NCI-H774 (cell line): Measurements from ENCODE around the gene LAIR1.
"Not testable (repeated sequence)": the region's sequence is repeated elsewhere in the genome, so short reads cannot be mapped to it uniquely, and the experiment has no call there.

Experiments
- DNase-seq: peaks from one replicate; lab custom pipeline; 2025; lab: John Stamatoyannopoulos, UW

The LAIR1 gene

DNA sequence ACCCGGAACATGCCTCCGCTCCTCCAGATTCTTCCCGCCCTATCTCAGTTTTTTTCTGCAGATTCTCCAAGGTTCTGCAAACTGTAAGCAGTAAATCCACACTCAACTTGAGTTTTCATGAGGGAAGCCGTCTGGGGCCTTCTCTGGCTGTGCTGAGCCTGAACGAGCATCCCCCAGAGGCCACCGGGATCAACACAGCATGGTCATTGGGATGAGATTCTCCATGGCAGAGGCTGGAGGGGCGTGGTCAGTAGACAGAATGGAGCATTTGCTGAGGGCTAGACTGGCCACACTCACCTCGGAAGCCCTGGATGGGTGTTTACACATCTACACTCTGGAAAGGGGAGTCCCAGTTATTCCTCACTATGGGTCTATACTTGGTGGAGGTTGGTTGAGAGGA lies 23.4 kb downstream of the LAIR1 start:
- no peak for DNase-seq

DNA sequence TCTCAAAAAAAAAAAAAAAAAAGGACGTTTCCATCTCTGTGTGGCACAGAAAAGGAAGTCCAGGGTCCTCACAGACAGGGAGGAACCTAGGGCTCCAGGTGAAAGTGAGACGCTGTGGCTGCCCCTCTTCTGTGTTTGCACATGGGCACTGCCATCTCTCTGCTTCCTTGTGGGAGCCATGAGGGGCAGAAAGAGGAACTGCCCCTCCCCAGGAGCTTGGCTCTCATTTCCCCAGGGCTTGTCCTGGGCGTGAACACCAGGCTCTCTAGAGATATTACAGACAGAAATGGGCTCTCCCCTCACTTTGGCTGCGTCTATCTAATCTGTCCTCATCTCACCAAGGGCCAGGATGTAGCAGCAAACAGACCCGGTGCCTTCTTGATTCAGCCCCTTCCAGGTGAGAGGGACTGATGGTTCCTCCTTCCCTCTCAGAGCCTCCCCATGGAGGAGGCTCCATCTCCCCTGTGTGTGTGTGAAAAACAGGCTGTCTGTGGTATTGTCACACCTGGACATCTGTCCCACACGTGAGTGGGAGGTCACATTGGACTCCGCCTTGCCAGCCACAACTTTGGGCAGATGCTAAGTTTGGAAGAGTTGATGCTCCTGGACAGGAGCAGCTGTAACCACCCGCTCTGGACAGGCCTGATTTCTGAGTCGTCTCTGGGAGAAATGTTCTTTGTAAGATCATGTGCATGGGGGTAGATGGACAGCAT lies 24.9 kb downstream of the LAIR1 start:
- DNase-seq = no peak

DNA sequence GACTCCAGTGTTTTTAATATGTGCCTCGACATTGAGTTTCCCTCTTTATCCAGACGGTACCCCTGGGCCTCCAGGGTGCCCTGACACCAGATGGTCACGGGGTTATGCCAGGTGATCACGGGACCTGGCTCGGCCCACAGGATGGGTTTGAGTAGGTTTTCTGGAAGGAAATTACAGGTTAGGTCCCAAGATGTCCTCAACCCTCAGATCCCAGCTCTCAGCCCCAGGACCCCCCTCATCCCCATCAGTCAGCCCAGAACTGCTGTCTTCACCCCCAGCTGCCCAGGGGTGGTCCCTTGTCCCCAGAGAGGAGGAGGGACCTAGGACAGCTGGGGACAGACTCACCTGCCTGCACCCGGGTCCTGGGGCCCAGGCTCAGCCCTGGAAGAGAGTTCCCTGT lies 26.2 kb downstream of the LAIR1 start:
- DNase-seq = no peak

DNA sequence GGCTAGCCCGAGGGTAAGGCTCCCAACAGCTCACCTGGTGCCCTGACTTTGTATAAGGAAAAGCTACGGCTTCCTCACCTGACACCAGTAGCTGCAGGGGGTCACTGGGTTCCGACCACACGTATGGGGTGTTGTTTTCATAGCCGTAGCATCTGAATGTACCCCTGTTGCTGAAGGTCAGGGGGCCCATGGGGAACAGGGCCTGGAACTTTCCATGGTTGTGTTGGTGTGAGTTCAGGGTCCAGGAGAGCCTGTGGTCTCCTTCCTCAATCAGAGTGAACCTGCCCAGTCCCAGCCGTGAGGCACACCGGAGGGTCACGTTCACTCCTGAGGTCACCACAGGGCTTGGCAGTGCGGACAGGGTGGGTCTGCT lies 26.9 kb downstream of the LAIR1 start:
- no peak for DNase-seq

DNA sequence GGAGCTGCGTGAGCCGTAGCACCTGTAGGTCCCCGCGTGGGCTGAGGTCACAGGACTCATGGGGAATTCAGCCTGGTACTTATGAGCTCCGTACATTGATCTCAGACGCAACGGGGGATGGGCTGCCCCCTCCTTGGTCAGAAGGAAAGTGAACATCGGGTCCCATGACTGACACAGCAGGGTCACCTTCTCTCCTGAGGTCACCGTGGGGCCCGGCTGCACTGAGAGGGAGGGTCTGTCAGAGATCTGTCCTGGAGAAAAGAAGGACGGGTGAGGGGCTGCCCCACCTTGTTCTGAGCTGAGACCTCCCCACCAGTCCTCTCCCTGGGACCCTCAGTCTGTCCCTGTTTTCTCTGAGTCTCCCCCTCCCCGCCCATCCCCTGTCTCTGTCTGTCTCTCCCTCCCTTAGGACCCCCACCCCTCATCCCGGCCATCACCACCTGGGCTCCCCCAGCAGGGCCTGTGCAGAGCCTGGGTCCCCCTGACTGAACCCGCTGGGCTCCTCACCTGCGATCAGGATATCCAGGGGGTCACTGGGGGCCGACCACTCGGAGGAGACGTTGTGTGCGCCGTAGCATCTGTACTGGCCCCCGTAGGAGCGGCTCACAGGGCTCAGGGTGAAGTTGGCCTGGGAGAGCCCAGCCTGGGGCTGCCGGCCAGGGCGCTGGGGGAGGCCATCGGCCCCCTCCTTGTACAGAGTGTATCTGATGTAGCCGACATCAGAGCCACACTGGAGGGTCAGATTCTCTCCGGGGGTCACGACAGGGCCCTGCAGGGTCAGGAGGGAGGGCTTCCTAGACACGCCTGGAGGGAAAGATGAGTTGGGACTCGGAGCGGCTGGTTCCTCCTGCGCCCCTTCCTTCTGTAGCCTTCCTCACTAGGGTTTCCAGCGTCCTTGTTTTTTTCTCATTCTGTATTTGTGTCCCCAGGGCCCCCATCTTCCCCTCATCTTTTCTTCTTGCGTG lies 27.6 kb downstream of the LAIR1 start:
- DNase-seq = no peak

DNA sequence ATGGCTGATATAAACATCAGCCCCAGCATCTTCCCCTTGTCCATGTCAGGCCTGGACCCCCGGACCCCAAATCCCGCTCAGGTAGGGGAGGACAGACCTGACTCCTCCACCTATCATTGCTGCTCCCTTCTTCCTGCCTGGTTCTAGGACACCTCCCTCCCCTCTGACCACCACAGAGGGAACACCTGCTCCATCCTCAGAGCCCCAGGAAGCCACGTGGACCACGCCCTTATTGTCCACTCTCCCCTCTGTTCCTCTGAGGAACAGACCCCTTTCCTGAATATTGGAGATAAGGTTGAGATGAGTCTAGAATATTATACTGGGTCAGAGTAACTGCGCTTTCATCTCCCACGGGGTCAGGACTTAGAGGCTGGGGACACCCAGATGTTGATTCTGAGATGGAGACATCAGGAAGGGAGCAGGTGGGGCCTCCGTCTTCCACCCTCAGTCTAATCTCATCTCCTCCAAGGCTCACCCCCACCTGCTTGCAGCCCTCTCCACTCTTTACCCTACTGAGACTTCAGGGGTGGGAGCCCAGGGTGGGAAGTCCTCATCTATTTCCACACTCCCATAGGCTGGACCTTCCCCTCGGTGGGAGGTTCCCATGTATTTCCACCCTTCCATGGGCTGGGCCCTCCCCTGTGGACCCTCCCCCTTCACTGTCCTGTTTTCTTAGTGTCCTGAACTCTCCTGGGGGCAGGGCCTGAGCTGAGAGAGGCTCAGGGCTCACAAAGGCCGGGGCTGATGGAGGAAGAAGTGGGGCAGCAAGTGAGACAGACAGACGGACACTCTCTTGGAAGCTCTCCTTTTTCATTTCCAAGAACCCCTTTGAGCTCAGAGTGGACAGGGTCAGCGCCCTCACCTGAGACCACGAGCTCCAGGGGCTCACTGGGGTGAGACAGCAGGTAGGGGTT lies 28.5 kb downstream of the LAIR1 start:
- no peak for DNase-seq

DNA sequence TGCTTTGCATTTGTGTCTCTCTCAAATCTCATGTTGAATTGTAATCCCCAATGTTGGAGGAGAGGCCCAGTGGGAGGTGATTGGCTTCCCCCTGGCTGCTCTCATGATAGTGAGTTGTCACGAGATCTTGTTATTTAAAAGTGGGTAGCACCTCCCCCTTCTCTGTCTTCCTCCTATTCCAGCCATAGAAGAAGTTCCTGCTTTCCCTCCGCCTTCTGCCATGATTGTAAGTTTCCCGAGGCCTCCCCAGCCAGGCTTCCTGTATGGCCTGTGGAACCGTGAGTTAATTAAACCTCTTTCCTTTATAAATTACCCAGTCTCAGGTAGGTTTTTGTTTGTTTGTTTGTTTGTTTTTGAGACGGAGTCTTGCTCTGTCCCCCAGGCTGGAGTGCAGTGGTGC lies 29.6 kb downstream of the LAIR1 start:
- no peak for DNase-seq

DNA sequence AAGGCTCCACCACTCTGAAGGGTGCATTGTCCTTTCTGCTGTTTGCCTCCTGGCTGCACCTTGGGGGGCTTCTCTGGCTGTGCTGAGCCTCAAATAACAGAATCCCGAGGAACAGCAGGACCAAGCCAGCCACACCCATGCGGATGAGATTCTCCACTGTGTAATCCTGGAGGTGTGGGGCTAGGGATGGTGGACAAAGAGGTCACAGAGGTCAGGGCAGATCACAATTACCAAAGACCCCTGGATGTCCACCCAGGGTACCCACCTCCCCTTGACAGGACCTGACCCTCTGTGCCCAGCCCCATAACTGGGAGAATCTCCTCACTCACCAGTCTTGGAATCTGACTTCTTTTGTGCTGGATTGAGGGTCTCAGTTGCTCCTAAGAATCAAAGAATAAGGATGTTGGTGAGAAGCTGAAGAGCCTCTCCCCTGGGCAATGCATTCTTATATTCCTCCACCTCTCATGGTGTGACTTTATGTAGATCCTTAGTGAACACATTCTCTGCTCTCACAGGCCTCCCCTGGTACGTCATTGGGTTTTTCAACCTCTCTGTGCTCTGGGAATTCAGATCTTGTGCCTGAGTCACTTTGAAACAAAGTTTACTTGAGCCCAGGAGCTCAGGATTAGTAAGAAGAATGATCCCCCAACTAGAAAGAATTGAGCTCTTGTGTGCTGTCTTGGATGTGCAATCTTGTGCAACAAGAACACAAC lies 31.0 kb downstream of the LAIR1 start:
- DNase-seq = no peak

DNA sequence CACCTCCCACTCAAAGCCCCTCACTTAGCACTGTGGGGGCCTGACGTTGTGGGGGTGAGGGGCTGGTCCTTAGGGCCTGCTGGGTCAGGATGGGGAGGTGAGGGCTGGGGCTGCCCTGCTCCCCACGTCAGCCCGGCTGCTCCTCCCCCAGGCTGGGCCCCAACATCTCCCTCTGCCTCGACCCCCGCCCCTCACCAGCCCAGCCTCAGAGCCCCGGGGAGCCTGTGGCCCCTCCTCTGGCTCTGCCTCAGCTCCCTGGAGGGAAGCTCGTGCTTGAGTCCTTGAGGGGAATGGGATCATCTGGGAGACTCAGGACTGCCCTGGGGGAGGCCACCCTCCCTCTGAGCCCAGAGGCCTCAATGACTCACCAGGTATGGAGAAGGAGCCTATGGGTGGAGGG lies 32.6 kb downstream of the LAIR1 start:
- no peak for DNase-seq

DNA sequence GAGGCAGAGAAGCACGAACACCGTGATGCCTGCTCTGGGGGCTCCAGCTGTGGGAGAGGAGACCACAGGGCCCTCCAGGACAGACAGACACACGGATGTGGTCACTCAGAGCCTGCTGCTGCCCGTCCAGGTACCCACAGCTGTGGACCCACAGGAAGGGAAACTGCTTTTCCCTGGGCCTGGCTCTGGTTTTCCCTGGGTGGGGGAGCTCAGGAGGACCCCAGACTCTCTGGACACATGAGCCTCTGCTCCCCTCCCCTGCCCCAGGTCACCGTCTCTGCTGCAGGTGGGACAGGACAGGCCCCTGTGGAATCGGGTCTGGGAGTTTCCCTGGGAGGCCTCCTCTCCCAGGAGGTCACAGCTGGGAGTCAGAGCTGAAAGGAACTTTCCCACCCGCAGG lies 33.1 kb downstream of the LAIR1 start:
- no peak for DNase-seq

DNA sequence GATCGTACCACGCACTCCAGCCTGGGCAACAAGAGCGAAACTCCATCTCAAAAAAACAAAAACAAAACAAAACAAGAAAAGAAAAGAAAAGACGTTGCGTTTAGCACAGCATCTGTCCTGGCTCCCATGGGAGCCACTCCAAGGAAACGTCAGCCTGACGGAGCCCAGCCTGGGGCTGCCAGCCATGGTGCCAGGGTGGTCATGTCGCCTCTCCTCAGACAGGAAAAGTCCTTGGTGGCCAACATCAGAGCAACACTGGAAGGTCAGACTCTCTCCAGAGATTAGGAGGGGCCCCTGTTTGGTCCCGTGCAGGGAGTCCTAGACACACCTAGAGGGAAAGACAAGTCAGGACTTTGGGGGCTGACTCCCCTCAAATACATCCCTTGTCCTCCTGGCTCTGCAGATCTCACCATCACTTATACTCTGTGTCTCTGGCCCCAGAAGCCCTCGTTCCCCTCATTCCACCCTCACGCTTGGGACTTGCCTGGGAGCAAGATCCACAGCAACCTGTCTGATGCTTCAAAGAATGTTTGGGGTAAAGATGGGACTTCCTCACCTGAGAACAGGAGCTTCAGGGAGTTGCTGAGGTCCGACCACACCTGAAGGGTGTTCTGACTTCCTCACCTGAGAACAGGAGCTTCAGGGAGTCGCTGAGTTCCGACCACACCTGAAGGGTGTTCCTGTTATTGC lies 35.1 kb downstream of the LAIR1 start:
- DNase-seq = no peak

DNA sequence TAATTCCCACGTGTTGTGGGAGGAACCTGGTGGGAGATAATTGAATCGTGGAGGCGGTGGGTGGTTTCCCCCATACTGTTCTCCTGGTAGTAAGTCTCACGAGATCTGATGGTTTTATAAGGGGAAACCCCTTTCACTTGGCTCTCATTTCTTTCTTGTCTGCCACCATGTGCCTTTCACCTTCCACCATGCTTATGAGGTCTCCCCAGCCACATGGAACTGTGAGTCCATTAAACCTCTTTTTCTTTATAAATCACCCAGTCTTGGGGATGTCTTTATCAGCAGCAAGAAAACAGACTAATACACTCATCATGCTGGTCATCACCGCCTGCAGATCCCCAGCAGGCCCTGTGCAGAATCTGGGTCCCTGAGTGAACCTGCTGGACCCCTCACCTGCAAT lies 36.0 kb downstream of the LAIR1 start:
- DNase-seq = not testable (repeated sequence)

DNA sequence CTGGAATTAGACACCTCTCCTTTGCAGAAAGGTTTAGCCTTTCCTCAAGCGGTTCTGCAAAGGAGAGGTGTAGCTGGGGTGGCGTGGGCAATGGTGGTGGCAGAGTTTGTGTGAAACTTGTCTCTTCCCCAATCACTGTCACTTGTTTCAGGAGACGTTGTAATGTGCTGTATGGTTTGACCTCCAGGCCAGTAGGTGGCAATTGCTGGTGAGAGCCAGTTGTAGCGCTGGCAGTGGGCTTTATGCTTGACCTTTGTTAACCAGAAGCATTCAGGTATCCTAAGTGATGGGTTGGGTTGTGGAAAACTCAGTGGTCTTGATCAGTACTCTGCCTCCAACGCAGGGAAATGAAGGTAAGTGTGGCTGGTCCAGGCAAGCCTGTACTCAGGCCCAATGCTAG lies 39.1 kb downstream of the LAIR1 start:
- no peak for DNase-seq

DNA sequence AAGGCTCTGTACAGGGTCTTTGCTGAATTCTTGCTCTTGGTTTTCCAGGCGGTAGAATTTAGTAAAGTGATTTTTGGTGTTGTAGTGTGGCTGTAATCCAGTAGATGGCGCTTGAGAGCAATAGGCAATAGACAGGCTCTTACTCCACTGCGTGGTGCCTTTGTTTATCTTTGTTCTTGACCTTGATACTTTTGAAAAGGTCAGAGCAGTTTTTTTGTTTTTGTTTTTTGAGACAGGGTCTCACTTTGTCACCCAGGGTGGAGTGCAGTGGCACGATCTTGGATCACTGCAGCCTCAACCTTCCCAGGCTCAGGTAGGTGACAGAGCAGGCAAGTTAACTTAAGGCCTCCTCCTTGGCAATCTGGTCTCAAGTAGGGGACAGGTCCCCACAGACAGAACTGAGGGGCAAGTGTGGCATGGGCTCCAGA lies 39.5 kb downstream of the LAIR1 start:
- DNase-seq = no peak

DNA sequence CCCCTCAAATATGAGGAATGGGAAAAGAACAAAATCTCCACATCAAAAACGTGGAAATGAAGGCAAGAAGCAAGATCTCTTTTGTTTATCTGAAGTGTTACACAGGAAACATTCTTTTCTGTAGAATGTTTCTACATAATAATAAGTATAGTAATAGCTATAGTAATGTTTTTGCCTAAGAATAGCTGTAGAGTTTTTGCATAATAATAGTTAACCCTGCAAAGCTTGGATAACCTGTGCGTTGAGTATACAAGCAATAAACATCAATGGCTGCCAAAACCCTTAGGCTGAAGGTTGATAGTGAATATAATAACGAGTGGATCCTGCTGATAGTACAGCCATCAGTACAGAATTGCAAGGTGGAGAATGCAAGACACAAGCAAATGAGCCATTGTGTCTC lies 40.7 kb downstream of the LAIR1 start:
- DNase-seq = no peak

DNA sequence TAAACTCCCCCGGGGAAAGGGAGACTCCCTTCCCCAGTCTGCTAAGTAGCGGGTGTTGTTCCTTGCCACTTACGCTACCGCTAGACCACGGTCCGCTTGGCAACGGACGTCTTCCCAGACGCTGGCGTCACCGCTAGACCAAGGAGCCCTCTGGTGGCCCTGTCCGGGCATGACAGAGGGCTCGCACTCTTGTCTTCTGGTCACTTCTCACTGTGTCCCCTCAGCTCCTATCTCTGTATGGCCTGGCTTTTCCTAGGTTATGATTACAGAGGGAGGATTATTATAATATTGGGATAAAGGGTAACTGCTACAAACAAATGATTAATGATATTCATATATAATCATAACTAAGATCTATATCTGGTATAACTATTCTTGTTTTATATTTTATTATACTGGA lies 41.8 kb downstream of the LAIR1 start:
- DNase-seq = not testable (repeated sequence)

DNA sequence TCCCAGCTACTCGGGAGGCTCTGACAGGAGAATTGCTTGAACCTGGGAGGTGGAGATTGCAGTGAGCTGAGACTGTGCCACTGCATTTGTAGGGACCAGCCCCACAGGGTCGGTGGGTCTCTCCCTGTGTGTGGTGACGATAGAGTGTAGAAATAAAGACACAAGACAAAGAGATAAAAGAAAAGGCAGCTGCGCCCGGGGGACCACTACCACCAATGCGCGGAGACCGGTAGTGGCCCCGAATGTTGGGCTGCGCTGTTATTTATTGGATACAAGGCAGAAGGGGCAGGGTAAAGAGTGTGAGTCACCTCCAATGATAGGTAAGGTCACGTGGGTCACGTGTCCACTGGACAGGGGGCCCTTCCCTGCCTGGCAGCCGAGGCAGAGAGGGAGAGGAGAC lies 42.4 kb downstream of the LAIR1 start:
- DNase-seq = not testable (repeated sequence)

DNA sequence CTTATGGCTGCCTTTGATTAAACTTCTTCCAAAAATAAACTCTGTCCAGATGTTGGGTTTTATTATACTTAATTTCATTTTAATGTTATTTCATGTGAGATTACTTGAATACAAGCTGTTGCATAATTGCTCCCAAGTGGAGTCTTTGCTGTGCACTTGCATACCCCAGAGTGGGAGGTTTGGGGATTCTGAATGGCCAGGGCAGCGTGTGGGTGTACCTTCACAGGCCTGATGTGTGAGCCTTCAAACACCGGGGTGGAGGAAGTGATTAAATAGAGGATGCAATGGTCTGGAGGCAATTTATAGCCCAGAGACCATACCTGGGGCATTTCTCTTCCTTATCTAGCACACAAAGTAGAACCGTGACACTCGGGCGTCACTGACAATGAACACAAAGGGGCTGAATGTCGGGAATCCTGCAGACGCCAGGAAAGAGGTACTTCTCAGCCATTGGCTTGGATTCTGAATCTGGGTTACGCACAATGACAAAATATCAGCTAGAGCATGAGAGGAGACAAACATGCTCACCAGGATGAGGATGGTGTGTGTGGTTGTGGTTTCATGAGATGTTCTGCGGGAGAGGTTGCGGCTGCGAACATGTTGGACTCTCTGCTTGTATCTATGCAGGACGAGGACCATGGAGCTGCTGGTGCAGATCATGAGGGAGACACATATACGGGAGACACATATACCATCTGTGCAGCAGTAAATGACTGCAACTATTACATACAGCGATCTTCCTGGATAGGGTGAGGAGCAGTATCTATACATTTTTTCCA lies 44.6 kb downstream of the LAIR1 start:
- DNase-seq = no peak

DNA sequence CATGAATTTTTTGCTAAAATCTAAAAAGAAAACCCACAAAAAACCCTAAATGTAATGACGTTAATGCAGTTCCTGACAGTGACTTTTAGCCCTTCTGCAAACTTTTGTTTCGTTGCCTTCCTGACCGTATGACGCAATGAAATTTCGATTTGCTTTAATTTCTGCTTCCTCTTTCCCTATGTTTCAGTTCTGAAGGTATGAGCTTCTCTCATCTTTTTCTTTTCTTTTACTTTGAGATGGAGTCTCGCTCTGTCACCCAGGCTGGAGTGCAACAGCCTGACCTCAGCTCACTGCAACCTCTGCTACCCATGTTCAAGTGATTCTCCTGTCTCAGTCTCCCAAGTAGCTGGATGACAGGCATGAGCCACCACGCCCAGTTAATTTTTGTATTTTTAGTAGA lies 45.7 kb downstream of the LAIR1 start:
- DNase-seq = no peak

DNA sequence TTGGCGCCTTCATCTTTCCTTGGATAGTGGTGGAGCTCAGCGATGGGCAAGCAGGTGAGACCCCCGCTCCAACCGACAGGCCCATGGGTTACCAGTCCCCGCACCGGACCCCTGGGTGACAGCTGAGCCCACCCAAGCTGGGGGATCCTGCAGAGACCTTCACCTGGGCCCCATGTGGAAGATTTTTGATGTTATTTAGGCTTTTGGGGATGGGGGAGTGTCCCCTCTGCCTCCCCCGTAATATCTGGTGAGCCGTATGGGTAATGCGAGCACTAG lies 46.8 kb downstream of the LAIR1 start:
- no peak for DNase-seq
